Measurements from ENCODE around the gene ASB9.
"Not testable (repeated sequence)": the region's sequence is repeated elsewhere in the genome, so short reads cannot be mapped to it uniquely, and the experiment has no call there.

The ASB9 gene

DNA sequence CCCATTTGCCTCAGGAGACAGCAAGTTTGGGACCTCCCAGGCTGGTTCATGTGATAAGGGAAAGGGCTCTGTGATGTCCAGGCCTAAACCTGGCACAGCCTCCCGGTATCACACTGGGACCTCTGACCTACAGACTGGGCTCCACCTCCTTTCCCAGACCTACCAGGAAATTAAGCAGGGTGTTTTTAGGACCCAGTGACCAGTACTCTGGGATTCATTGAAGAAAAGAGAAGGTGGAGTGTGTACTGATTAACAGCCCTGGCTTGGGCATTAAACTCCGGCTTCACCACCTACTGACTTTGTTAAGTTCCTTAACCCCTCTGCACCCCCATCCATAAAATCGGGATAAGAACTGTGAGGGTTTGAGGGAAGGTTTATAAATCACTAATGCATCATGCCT is 28.6 kb downstream of the ASB9 start:
- DNase-seq (ENCODE audit: low spot score) = no peak

GRCh38 chrX:15240414-15240813 is 29.5 kb downstream of the ASB9 start:
- DNase-seq (ENCODE audit: low spot score) = no peak

GRCh38 chrX:15236146-15236545 is 33.7 kb downstream of the ASB9 start:
- no peak for DNase-seq (ENCODE audit: low spot score)

- DNase-seq (ENCODE audit: low spot score) = no peak
Measured at GRCh38 chrX:15235001-15235400, 34.9 kb downstream of the ASB9 start.

DNA sequence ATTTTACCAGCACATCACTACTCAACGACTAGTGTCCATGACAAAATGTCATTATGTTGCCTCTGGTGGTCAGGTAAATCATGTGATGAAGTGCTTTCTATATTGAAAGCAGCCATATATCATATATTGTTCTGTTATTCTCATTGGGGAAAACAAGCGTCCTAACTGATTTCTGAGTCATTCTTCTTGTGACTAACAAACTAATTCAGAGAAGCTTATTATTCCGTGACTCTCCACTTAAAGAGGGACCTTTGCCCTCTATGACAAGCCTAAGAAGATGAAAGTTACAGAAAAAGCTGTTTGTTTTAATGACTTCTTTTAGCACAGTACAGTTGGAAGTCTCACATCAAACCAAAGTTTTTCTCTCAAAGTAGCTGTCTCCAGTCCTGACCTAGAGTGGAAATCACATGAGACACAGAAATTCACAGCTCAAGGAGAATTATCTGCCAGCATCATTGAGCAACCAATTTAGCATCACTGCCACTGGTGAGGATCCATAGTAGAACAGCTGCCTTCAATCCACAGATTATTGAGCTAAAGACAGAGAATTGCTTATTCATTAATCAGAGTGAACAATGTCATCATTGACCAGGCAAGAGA is 36.4 kb downstream of the ASB9 start:
- DNase-seq (ENCODE audit: low spot score) = no peak

DNA sequence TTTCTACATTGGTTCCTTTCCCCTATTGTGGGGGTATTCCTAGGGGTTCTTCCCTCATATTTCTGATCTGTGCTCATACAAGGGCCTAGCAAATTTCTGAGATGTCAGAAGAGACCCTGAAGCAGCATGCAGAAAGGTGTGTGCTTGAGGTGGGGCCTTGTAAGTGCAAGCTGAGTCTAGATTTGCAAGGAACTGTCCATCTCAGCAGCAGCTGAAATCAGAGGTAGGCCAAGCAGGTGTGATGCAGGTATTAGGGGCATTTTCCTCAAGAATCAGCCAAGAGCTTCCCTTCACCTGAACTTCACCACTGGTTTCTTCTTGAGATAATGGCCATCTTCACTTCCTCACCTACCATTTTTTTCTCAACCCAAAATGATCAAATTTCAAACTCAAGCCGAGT is 45.1 kb downstream of the ASB9 start:
- DNase-seq (ENCODE audit: low spot score) = no peak

DNA sequence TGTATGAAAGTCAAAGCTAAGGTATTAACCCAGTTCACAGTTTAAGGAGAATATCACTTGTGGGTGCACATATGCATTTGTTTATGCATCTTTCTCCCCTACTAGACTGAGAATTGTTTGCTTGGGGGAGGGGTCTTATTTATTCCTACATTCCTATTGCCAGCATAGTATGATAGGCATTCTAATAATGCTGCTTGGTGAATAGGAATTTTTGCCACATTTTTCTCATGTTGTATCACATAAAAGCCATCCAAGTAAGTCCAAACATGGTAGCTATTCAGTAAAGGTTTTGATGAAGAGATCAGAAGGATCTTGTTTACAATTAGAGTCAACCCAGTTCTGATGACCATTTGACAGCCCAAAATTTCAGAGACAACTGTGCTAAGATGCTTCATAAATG is 48.6 kb downstream of the ASB9 start:
- DNase-seq (ENCODE audit: low spot score) = peak; percentile 5

DNA sequence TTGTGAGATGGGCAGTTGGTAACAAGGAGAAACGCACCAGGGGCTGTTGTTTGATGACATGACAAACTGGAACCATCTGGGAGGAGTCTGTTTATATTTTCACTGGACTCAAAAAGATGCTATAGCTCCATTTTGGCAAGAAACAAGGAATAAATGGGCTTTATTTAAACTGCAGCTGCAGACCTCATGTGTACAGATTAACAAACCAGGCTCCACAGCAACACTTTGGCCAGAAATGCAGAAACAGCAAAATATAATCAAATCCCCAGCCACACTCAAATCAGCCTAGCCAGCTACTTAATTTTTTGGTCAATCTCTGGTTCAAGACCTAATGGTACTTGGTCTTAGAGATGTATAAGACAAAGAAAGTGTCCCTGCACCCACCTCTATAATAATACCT is 52.7 kb downstream of the ASB9 start:
- DNase-seq (ENCODE audit: low spot score) = no peak

- DNase-seq (ENCODE audit: low spot score) = no peak
Measured at GRCh38 chrX:15216280-15216679, 53.6 kb downstream of the ASB9 start.

- no peak for DNase-seq (ENCODE audit: low spot score)
Measured at GRCh38 chrX:15215366-15215765, 54.5 kb downstream of the ASB9 start.

GRCh38 chrX:15214588-15214987 is 55.3 kb downstream of the ASB9 start:
- no peak for DNase-seq (ENCODE audit: low spot score)

DNA sequence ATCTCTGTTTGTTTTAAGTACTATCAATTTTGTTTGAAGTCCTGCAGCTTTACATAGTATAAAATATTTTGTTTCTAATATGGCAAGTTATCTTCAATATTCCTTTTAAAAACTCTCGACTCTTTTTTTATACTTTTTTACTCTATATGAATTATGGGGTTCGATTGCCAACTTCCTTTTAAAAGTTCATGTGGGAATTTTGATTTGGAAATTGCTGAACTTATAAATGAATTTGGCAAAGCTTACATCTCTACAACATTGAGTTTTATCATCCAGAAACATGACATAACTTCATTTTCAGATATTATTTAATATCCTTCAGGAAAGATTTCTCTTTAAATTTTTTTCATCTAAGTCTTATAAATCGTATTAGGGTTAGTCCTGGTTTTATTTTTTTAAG is 60.8 kb downstream of the ASB9 start:
- DNase-seq (ENCODE audit: low spot score) = no peak

- DNase-seq (ENCODE audit: low spot score) = no peak
Measured at GRCh38 chrX:15207994-15208393, 61.9 kb downstream of the ASB9 start.

GRCh38 chrX:15207384-15207783 is 62.5 kb downstream of the ASB9 start:
- DNase-seq (ENCODE audit: low spot score) = no peak

GRCh38 chrX:15206306-15206705 is 63.6 kb downstream of the ASB9 start:
- no peak for DNase-seq (ENCODE audit: low spot score)

DNA sequence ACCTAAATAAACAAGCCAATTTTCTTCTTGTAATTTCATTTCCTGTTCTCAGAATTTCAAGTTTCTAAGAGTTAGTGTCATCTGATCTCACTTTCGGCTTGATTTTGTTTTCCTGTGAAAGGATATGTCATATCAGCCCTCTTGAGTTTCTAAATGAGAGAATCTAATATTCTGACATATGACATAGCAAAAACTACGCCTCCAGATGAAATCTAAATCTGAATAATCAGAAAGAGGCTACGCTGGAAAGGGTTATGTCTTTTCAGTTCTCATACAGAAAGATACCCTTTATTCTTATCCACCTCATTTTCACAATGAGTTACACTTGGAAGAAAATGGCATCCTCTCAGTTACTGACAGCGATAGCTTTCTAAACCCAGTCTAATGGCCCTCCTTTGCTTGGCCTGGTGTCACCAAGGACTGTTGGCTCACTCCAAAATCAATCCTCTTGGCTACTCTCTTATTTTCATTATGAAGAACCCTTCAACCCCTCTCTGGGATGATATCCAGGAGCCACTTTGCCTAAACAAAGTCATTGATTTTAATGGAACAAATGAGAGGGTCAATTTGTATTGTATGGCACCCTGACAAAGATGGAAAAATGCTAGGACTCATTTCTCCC is 65.6 kb downstream of the ASB9 start:
- DNase-seq (ENCODE audit: low spot score) = no peak

DNA sequence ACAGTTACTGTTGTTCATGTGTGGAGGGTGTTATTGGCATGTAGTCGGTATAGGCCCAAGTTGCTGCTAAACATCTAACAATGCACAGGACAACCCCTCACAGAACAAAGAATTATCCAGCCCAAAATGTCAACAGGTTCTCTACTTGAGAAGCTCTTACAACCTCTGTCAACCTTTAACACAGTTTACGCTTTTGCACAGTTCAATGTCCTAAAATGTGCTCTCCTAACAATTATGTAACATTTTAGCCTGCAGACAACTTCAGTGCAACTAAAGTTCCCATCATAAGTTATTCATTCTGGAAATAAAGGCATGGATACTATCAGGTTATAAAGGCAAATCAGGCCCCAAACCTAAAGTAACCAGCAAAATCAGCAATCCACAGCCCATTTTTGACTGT is 66.2 kb downstream of the ASB9 start:
- DNase-seq (ENCODE audit: low spot score) = no peak

DNA sequence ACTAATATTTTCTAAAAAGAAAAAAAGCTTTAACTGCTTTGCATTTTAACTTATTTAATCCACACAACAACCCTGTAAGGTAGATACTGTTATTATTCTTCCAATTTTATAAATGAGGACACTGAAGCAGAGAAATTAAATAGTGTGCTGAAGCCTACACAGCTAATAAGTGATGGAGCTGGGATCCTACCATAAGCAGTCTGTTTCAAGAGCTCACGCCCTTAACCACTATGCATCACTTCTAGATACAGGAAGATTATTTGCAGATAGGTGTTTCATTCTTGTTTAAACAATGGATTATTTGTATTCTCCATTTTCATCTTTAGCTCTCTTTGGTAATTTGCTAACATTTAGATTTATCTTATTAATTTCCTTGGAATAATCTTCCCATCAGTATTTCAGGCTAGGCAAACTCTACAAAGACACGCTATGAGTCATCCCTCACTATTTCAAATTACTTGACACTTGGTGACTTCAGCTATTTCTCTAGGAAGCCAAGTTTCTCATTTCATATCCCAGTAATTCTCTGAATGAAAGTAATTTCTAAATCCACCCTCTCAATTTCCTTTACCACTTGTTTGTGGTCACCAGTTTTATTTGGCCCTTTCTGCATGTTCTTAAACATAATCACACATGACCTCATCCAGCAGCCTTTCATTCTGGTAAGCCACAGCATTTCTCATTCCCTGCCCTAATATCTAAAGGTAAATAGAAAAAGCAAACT is 67.3 kb downstream of the ASB9 start:
- DNase-seq (ENCODE audit: low spot score) = peak; percentile 16

GRCh38 chrX:15200871-15201270 is 69.0 kb downstream of the ASB9 start:
- no peak for DNase-seq (ENCODE audit: low spot score)

DNA sequence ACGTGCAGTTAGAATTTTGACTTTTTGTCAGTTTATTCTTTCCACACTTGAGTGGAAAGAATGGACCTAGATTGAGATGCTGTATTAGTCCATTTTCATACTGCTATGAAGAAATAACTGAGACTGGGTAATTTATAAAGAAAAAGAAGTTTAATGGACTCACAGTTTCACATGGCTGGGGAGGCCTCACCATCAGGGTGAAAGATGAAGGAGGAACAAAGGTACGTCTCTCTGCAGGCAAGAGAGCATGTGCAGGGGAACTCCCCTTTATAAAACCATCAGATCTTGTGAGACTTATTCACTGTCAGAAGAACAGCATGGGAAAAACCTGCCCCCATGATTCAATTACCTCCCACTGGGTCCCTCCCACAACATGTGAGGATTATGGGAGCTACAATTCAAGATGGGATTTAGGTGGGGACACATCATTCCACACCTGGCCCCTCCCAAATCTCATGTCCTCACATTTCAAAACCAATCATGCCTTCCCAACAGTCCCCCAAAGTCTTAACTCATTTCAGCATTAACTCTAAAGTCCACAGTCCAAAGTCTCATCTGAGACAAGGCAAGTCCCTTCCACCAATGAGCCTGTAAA is 71.2 kb downstream of the ASB9 start:
- DNase-seq (ENCODE audit: low spot score) = not testable (repeated sequence)

DNA sequence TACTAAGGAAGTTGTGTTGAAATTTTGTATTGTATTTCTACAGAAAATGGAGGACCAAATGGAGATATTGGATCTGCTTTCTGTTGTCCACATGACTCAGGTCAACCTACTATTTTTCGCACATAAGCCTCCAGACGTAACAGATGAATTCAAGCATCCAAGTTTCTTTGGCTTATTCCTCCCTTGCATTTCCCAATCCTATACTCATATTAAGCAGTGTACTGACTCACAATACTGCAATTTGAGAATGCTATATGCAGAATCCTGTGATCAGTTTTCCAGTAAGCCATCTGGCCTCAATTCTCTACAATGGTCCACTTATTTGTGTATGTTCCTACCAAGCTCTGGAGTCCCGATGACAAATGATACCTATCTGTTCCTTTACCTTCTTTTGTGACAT is 75.7 kb downstream of the ASB9 start:
- DNase-seq (ENCODE audit: low spot score) = no peak

All from AG20443 (cell line).